GM18505 (cell line): ENCODE measurements around the gene HOXA1.

Source experiments
- ATAC-seq: cut with Tn5 transposase; IDR thresholded peaks from one replicate; pipeline ENCODE4 v1.9.1; 2021; ENCODE audit not compliant: unreplicated experiment
- POLR2A ChIP-seq: IDR thresholded peaks from 4 replicates; pipeline ENCODE4 v1.6.1; 2011; ENCODE audit warnings: borderline replicate concordance; ENCODE audit not compliant: insufficient read depth, insufficient read length; ENCODE audit errors: extremely low read depth

Gene HOXA1

DNA sequence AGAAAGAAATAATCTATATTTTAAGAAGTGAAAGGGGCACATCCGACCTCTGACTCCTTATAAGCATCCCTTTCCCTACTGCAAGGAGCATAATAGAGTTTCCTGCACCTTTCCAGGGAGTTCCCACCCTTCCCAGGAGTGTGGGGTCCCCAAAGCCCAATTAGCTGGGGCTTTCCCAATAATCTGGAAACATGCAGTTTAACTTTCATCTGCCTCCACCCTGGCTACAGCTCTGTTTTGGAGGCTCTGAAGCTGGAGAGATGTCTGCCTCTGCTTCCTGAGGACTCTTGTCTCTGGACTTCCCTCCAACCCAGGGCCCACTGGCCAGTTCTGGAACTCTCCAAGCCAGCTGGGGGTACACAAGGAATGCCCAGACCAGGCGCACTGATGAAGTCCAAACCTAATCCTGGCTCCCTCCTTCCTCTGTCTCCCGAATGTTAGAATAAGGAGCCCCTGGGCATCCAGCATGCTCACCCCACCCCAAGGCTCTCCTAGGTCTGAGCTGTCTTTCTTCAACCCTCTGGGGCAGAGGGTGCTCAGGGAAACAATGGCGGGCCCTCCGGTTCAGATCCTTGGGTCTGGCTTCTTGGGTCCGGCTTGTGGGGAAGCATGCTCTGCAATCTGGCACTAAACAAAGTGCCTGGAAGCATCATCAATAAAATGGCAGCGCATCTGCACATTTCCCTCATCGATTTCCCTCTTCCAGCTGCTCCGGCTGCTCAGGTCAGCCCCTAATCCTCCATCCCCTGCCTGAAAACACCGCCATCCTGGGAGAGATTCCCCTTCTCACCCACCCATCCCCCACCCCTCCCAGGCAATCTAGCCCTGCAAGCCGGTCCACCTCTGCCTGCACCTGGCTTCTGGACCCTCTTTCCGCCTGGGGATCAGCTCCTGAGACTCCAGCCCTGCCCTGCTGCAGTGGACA lies 21.4 kb upstream of the HOXA1 start:
- no peak for TF ChIP-seq POLR2A
- no peak for ATAC-seq

DNA sequence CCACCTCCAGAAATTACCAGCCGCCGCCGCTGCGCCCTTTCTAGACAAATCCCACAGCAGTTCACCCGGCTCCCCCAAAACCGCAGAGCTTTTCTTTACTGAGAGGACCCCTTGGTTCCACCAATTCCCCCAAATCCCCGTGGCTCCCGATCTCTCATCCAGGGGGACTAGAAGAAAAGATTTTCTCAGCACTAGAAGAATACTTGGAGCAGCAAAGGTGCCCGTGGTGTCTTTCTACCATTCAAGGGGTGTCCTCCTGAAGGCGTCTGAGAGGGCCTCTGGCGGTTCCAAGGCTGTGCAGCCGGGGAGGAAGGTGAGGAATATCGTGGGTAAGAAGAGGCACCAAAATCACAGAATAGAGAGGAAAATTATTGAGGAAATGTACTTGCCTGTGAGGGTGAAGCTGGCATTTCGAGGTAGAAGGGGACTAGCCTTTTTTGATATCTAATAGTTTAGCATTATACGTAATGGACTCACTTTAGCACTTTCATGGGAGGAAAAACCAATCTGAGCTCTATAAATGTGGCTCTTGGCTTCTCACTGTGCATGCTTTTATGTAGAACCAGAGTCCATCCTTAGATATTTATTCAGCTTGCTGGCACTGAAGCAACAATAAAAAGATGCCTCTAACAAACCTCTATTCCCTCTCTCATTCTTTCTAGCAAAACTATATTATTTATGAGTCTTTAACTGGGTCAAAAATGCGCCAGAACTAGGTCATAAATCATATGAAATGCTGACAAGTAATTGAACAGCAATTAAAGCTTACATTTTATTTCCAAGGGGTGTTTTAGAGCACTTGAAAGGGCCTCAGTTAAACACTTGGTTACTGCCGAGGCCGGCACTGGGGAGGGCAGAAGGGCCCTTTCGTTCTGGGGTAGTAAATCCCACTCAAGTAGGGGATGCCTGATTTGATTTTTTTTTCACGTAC lies 20.5 kb upstream of the HOXA1 start:
- TF ChIP-seq POLR2A, result no peak
- no peak for ATAC-seq

DNA sequence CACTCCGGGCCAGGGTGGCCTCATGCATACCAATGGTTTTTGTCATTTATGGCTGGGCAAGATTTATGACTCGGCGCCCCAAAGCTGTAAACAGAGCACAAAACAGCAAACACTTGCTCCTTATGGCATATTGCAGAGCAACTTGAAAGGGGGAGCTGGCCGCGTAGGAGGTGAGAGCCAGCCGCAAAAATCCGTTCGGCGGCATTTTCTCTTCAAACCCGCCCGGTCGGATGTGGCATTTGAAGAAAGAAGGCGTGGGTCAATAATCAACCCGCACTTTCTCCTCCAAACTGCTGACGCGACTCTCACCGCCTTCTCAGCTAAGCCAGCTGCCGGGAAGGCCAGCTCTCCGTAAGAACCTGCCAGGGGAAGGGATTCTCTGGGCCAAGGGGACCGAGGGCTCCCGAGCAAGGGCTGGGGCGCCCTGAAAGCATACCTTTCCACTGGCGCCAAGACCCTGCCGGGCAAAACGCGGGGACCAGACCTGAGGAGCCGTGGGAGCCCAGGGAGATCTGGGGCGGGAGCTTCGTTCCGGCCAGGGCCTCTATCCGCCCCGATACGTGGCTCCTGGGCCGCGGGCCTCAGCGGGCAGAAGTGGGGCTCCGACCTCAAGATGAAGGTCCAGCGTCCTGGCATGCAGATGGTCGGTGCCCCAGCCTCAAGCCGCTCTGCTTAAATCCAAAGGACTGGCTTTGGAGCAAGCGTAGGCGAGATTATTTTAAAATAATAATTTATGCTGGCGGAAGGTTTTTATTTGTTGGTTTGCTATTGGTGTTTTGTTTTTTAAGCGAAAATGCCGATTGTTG lies 19.6 kb upstream of the HOXA1 start:
- no peak for ATAC-seq
- no peak for TF ChIP-seq POLR2A

DNA sequence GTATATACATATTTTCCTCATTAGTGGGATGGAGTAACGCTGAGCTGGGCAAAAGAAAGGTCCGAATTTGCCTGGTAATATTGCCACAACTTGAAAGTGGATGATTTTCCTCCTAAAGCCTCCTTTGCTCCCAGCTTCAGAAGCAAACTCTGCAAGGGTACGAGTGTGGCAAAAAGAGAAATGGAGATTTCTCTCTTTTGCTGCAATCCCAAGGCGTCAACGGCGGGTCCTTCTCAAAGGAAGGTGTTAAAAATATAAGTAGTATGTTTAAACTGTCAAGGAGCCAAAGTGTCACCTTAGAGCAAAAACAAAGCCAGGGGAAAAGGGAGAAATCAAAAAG lies 19.1 kb upstream of the HOXA1 start:
- TF ChIP-seq POLR2A, result no peak
- no peak for ATAC-seq

DNA sequence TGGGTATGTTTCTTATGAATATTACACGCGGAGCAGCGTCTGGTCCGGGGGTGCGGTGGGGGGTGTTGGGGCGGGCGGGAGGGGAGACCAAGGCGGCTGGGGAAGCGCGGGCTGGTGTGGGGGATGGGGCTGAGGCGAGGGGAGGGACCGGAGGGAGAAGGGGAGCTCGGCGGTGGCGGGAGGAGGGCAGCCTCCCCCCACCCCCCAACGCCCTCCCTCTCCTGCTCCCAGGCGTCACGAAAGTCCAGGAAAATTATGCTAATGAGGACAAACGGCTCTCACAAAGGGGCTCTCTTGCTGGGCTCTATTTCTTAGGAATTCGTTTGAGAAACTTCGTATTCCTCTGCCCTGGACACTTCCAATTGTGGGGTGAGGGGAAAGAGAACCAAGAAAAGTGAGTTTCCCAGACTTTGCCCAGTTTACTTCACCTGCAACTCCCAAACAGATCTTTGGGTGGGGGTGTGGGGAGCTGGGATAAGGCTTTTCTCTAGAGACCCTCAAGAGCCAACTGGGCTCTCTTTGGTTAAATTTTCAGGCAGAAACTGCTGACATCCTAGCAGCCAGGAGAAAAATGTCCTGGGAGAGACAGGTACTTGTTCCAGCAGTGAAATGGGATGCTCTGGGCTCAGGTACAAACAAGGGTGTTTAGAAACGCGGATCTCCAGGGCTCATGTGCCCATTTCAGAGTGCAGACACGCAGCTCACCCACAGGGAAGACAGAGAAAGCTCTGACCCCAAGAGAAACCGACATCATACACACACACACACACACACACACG lies 18.4 kb upstream of the HOXA1 start:
- no peak for TF ChIP-seq POLR2A
- no peak for ATAC-seq

DNA sequence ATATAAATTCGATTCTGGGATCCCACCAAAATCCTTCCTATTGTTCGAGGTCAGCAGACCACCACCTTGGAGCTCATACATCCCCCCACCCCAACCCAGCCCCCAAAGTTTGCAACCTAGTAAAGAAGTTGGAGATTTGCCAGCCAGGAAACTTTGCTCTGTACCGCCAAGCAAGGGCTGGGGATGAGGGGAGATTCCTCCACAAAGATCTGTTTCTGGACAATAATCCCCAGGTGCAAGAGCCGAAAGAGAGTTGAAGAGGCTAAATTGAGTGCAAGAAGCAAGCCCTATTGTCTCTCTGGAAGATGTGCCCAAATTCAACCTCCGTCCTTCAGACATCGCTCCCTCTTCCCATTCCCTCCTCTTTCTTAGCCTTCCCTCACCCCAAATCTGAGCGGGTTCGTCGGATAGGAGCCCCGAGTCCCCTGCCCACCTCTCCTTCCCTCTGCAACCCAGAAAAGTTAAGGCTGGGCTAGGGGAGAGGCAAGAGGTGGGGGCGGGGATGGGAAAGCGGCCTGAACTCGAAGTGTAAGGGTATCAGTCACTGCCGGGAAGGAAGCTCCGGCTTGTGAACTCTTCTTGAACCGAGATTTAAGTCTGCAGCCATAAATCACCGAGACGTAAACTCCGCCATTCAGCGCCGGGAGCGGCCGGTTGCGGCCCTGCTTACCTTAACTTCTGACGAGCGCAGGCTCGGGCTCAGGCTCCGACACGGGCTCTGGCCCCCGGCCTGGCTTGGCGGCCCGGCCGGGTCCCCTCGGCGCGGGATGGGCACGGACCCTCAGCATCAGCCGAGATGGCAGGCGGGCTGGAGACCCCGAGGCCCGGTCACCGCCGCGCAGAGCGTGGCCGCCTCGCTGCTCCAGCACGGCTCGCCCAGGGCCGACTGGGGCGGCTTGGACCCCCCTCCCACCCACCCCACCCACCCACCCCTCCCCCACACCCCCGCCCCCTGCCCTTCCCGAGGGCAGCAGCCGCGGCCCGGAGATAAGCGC lies 17.5 kb upstream of the HOXA1 start:
- no peak for TF ChIP-seq POLR2A
- no peak for ATAC-seq

DNA sequence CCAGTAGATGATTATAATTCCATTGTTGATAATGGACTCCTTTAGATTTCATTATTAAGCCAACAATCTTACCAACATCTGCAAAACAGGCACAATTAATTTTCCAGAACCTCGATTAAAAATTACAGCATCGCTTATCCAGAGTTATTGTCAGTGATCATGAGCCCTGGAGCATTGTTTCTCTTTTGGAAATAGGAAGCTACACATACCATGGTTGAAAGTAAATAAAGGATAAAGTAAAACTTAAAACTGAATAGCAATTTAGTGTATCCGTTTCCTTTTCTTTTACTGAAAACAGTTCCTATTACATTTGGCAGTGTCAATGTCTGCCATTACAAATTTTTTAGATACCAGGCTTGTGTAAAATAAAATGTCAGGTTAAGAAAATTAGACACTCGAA lies 16.6 kb upstream of the HOXA1 start:
- no peak for ATAC-seq
- no peak for TF ChIP-seq POLR2A

DNA sequence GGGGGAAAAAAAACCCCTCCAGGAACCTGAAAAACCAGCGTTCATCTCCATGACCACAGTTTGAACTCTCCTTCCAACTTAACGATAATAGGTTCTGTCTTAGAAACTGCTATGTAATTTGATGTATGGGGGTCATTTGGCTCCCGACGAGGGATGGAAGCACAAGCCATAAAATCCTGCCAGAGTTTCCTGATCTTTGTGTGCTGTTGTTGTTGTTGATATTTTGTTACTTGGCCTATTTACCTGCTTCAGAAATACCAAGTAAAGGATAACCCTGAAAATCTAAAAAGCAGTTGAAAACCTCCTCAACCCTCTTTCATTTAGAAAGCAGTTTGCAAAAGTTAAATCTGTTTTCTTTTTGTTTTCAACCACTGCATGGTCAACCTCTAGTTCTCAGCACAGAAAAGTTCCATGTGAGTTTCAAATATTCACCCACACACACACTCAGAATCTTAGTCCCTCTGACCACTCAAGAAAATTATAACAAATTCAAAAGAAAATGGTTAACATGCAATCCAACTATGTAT lies 16.0 kb upstream of the HOXA1 start:
- no peak for TF ChIP-seq POLR2A
- no peak for ATAC-seq

DNA sequence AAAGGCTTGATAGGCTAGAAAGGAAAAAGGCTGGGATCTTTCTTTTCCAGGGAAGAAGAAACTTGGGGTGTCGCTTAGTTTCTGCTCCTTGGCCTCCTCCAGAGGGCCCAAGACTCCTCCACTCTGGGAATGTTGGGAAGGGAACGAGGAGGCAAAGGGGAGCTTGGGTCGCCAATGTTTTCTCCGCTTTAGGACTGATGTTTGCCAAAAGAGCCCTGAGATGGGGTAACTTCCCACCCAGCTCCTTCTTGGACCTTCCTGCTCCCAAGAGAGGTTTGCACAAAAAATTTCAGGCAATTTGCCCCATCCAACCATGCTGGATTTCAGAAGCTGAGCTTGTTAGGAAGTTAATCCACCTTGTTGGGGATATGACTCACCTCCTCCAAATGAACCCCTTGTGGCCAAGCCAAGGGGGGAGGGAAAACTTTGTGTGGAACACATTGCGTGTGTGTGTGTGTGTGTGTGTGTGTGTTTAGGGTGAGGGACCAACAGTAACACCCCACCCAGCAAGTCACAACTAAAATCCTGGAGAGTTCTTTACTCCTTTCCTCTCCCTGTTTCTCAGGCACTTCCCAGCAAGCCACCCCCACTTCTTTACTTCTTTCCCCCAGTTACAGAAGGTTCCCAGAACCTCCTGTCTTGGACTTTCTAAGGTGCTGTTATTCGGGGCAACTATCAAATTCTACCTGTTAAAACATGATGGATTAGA lies 15.4 kb upstream of the HOXA1 start:
- ATAC-seq, result no peak
- no peak for TF ChIP-seq POLR2A

DNA sequence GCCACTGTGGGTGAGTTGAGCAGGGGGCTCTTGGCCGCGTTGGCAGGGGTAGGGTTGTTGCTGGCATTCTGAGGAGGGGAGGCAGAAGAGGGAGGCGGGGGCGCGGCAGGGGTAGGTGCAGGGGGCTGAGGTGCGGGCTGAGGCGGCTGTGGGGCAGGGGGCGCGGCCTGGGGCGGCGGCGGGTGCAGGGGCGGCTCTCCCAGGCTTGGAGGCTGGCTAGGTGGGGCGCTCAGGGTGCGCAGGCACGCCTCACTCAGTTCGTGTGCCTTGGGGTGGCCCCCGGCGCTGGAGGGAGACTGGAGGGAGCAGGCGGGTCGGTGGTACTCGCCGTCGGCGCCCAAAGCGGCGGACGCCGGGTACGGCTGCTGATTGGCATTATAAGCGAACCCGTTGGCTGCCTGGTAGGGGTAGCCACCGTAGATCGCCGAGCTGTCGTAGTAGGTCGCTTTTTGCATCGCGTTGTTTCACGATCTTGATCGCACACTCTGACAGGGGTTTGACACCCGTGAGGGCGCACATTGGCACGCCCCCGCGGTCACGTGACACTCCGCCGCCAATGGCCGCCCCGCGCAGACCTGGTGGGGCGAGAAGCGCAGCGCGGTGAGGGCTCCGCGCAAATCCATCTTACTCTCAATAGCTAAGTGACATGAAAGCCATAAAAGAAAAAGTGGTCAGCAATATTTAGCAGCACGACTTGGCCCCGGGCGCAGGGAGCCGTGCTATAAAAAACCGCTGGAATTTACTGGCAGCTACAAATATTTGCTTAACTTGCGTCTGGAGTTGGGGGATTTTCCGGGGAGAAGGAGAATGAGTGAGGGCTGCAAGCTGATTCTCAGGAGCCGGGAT lies 14.6 kb upstream of the HOXA1 start:
- TF ChIP-seq POLR2A, result no peak
- ATAC-seq, result no peak
